AG04449 (cell line): Measurements from ENCODE around the gene DIAPH3.

ENCODE experiments used
- CTCF ChIA-PET: fragments of 350-600 bp; formaldehyde crosslinking; extraction: SDS; loops from one replicate; lab custom pipeline; 2021; ENCODE audit warnings: antibody characterized with exemption; lab: Yijun Ruan, JAX
- POLR2A ChIA-PET: fragments of 400-600, 350-600 bp; formaldehyde crosslinking; extraction: SDS; loops from one replicate; lab custom pipeline; 2020; ENCODE audit warnings: antibody characterized with exemption, inconsistent platforms; lab: Yijun Ruan, JAX
- DNase-seq: peaks from one replicate; pipeline ENCODE4 v3.0.0-alpha.2; 2010; ENCODE audit warnings: low read depth, low spot score
- H3K4me3 ChIP-seq: 2 replicates; pipeline ENCODE4 v1.5.1; 2011; ENCODE audit warnings: low read depth, mild to moderate bottlenecking, control low read depth, low read length
- CTCF ChIP-seq: IDR thresholded peaks from one replicate; pipeline ENCODE4 v1.5.1; 2011; ENCODE audit warnings: mild to moderate bottlenecking, moderate library complexity, low read length, control low read depth, inconsistent platforms; ENCODE audit not compliant: insufficient read depth; ENCODE audit errors: missing control alignments

The DIAPH3 gene

GRCh38 chr13:59696271-59696670, 467.5 kb downstream of the DIAPH3 start:
- H3K4me3 ChIP-seq = no peak overlapping the region
- ChIA-PET CTCF (no interaction called here), POLR2A (no interaction called here)

GRCh38 chr13:59691501-59692066, 472.1 kb downstream of the DIAPH3 start:
- no peak for DNase-seq
- no peak overlapping the region for H3K4me3 ChIP-seq
- ChIA-PET POLR2A (no interaction called here), CTCF (interaction anchor here (0.9 to 3.3 kb wide), 7 partner anchors 10 to 638 kb away, joined by 3 to 28 read pairs (median 3); no protein-coding TSS in a partner anchor)
- no peak for TF ChIP-seq CTCF

More at GRCh38 chr13:59696271-59696670, 467.5 kb downstream of the DIAPH3 start:
- DNase-seq = no peak
- no peak for TF ChIP-seq CTCF

GRCh38 chr13:59690857-59691500, 472.7 kb downstream of the DIAPH3 start:
- no peak for DNase-seq
- POLR2A ChIA-PET = no interaction called here
- CTCF ChIA-PET = interaction anchor here (1.1 to 3.3 kb wide), 5 partner anchors 8 to 639 kb away, joined by 3 to 28 read pairs (median 3); no protein-coding TSS in a partner anchor
- no peak overlapping the region for H3K4me3 ChIP-seq
- no peak for TF ChIP-seq CTCF

- no peak overlapping the region for H3K4me3 ChIP-seq
- TF ChIP-seq CTCF = no peak
- ChIA-PET POLR2A (no interaction called here), CTCF (interaction anchor here (0.7 to 3.3 kb wide), 3 partner anchors 8 to 82 kb away, joined by 3 to 28 read pairs (median 4); no protein-coding TSS in a partner anchor)
- DNase-seq = no peak
Measured at GRCh38 chr13:59689057-59689456, 474.7 kb downstream of the DIAPH3 start.

GRCh38 chr13:59686798-59687394, 476.8 kb downstream of the DIAPH3 start:
- ChIA-PET POLR2A (no interaction called here), CTCF (interaction anchor here (1.4 to 3.3 kb wide), 3 partner anchors 9 to 220 kb away, joined by 3 to 14 read pairs (median 13); no protein-coding TSS in a partner anchor)
- DNase-seq = no peak
- TF ChIP-seq CTCF = no peak
- no peak overlapping the region for H3K4me3 ChIP-seq

- no peak for DNase-seq
- no peak overlapping the region for H3K4me3 ChIP-seq
- no peak for TF ChIP-seq CTCF
- CTCF ChIA-PET = interaction anchor here (1.2 to 2.1 kb wide), 7 partner anchors 9 to 652 kb away, joined by 3 to 20 read pairs (median 4); no protein-coding TSS in a partner anchor
- POLR2A ChIA-PET = no interaction called here
Measured at GRCh38 chr13:59684105-59684504, 479.6 kb downstream of the DIAPH3 start.
